Muscle of arm (tissue), 12 donors: ENCODE data around the gene KLK3. TPM values are rescaled to one million over a fixed set of nuclear protein-coding genes. Genes with fewer than 3 reads are reported as not detected.

Experiments
- DNase-seq: peaks from one replicate; pipeline ENCODE4 v3.0.0-alpha.2; 2013
- polyA plus RNA-seq, 12 donors: library from polyadenylated mRNA; unstranded; fragments of 120-200 nt; gene quantifications; one replicate each; pipeline ENCODE4 v1.2.1, GENCODE V29; 2013; ENCODE audit not compliant: insufficient read length in 12 of 12

Gene KLK3
- polyA plus RNA-seq, 12 donors, result 9.4 TPM; not detected in 11

GRCh38 chr19:50897612-50898011 is 42.9 kb downstream of the KLK3 start:
- no peak for DNase-seq

GRCh38 chr19:50898018-50898417 is 43.3 kb downstream of the KLK3 start:
- no peak for DNase-seq

- no peak for DNase-seq
Measured at GRCh38 chr19:50899569-50899968, 44.9 kb downstream of the KLK3 start.

- DNase-seq, result no peak
Measured at GRCh38 chr19:50902640-50903039, 47.9 kb downstream of the KLK3 start.

- no peak for DNase-seq
Measured at GRCh38 chr19:50906217-50906616, 51.5 kb downstream of the KLK3 start.

GRCh38 chr19:50908336-50908735 is 53.6 kb downstream of the KLK3 start:
- no peak for DNase-seq

GRCh38 chr19:50909240-50910070 is 54.7 kb downstream of the KLK3 start:
- DNase-seq, result peak; percentile 6

Other genes with a start within 250 kb of the KLK3 start
- under 1 TPM in 3 of 12 donors, not detected in 9; 0.05 to 0.25 (median 0.12) TPM for gene SYT3, start 215.0 kb upstream of the KLK3 start, polyA plus RNA-seq
- gene C19orf81, start 205.5 kb upstream of the KLK3 start, polyA plus RNA-seq, result 1 to 10 TPM in 7 of 12 donors, under 1 TPM in 3, not detected in 2; 0.85 to 2.8 (median 1.5) TPM
- 10 to 100 TPM in 11 of 12 donors, not detected in 1; 11.4 to 87.6 (median 22.0) TPM for gene SHANK1, start 135.1 kb upstream of the KLK3 start, polyA plus RNA-seq
- 10 to 100 TPM in 11 of 12 donors, not detected in 1; 14.6 to 62.3 (median 17.6) TPM for gene CLEC11A, start 131.6 kb upstream of the KLK3 start, polyA plus RNA-seq
- under 1 TPM in 1 of 12 donors, not detected in 11; 0.13 TPM for gene GPR32, start 84.5 kb upstream of the KLK3 start, polyA plus RNA-seq
- gene ACP4, start 64.5 kb upstream of the KLK3 start, polyA plus RNA-seq, result under 1 TPM in 2 of 12 donors, not detected in 10; 0.28 to 0.29 TPM
- 10 to 100 TPM in 1 of 12 donors, 1 to 10 TPM in 3, under 1 TPM in 3, not detected in 5; 0.18 to 17.9 (median 1.0) TPM for gene KLK1, start 31.1 kb upstream of the KLK3 start, polyA plus RNA-seq
- not detected for gene KLK15, start 21.3 kb upstream of the KLK3 start, polyA plus RNA-seq
- gene KLK2, start 18.5 kb downstream of the KLK3 start, polyA plus RNA-seq, result under 1 TPM in 1 of 12 donors, not detected in 11; 0.20 TPM
- under 1 TPM in 1 of 12 donors, not detected in 11; 0.21 TPM for gene KLK4, start 56.5 kb downstream of the KLK3 start, polyA plus RNA-seq
- under 1 TPM in 1 of 12 donors, not detected in 11; 0.32 TPM for gene KLK5, start 98.1 kb downstream of the KLK3 start, polyA plus RNA-seq
- gene KLK6, start 114.7 kb downstream of the KLK3 start, polyA plus RNA-seq, result under 1 TPM in 4 of 12 donors, not detected in 8; 0.22 to 0.50 (median 0.39) TPM
- under 1 TPM in 8 of 12 donors, not detected in 4; 0.07 to 0.66 (median 0.14) TPM for gene KLK7, start 129.0 kb downstream of the KLK3 start, polyA plus RNA-seq
- 1 to 10 TPM in 3 of 12 donors, not detected in 9; 1.0 to 2.3 (median 1.8) TPM for gene KLK8, start 146.7 kb downstream of the KLK3 start, polyA plus RNA-seq
- 1 to 10 TPM in 1 of 12 donors, under 1 TPM in 7, not detected in 4; 0.05 to 2.1 (median 0.19) TPM for gene KLK10, start 164.8 kb downstream of the KLK3 start, polyA plus RNA-seq
- gene KLK11, start 171.7 kb downstream of the KLK3 start, polyA plus RNA-seq, result 1 to 10 TPM in 3 of 12 donors, not detected in 9; 2.0 to 9.1 (median 3.5) TPM
- gene KLK12, start 180.1 kb downstream of the KLK3 start, polyA plus RNA-seq, result not detected
- gene KLK13, start 210.2 kb downstream of the KLK3 start, polyA plus RNA-seq, result 1 to 10 TPM in 1 of 12 donors, under 1 TPM in 2, not detected in 9; 0.48 to 1.5 (median 0.61) TPM
- gene KLK14, start 228.0 kb downstream of the KLK3 start, polyA plus RNA-seq, result under 1 TPM in 9 of 12 donors, not detected in 3; 0.12 to 0.80 (median 0.21) TPM